Stimulated activated CD4-positive, alpha-beta T cell treated with anti-CD3 and anti-CD28 coated beads, Interleukin-1b, Interleukin-23, amount 100 ng/mL, for 24 hours (primary cell): ENCODE data around the gene UBE2I.
A peak's percentile ranks its signal among the peaks of the same experiment; 100 is the strongest.

Source experiments
- DNase-seq, 4 experiments: peaks; one replicate each; pipeline ENCODE4 v3.0.0-alpha.2; 2020; ENCODE audit warnings: low read depth in 4 of 4, low spot score in 1 of 4

The UBE2I gene

GRCh38 chr16:1341495-1342420, 32.3 kb downstream of the UBE2I start:
- DNase-seq = no peak

- DNase-seq = peak; percentile 60 to 88 (median 82)
Observed at GRCh38 chr16:1342526-1343427, 33.3 kb downstream of the UBE2I start.

GRCh38 chr16:1343428-1344242, 34.2 kb downstream of the UBE2I start:
- no peak for DNase-seq

GRCh38 chr16:1344499-1344898, 35.1 kb downstream of the UBE2I start:
- no peak for DNase-seq

DNA sequence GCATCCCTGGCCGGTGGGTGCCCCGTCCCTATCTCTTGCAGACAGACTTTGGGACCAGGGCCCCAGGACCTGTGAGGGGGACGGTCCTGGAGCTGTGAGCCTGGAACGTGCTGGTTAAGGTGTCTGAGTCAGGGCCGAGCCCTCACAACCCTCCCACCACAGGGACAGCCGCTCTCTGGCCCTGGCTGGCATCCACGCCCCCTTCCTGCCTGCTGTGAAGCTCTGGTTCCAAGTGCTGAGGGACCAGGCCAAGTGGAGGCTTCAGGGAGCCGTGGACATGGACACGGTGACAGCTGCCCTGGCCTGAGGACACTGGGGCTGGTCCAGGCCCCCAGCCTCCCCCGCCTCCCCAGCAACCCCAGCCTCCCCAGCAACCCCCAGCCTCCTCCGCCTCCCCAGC, 35.7 kb downstream of the UBE2I start:
- no peak for DNase-seq

DNA sequence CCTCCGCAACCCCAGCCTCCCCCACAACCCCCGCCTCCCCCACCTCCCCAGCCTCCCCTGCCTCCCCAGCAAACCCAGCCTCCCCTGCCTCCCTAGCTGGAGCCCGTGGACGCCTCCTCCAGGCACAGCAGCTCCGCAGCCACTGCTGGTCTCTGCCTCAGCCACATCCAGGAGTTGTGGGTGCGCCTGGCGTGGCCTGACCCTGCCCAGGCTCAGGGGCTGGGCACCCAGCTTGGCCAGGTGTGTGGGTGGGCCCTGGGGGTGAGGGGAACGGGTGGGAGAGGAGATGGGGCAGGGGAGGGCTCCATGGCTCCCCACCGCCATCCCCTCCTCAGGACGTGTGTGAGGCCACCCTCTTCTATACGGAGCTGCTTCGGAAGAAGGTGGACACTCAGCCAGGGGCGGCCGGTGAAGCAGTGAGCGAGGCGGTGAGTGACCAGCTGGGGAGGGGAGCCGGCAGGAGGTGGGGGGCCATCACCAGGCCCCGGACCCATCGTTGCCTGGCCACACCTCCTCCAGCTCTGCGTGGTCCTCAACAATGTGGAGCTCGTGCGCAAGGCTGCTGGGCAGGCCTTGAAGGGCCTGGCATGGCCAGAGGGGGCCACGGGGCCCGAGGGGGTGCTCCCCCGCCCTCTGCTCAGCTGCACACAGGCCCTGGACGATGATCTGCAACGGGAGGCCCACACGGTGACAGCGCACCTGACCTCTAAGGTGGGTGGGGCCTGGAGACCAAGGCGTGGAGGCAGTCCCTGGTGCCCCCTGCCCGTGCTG, 36.4 kb downstream of the UBE2I start:
- no peak for DNase-seq

GRCh38 chr16:1346422-1347285, 37.2 kb downstream of the UBE2I start:
- no peak for DNase-seq

DNA sequence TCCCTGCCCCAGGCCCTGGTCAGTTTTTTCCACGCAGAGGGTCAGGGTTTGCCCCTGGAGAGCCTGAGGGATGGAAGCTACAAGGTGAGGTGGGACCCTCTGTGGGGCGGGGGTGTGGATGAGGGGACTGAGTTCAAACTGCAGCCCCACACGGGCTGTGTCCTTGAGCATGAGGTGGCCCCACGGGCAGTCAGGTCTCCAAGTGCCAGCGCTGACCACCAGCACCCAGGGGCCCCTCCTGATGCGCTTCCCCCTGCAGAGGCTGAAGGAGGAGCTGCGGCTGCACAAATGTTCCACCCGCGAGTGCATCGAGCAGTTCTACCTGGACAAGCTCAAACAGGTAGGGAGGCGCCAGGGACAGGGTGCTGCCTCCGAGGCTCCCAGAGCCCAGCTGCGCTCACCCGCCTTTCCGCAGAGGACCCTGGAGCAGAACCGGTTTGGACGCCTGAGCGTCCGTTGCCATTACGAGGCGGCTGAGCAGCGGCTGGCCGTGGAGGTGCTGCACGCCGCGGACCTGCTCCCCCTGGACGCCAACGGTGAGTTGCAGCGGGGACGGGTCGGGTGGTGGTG, 37.9 kb downstream of the UBE2I start:
- no peak for DNase-seq

DNA sequence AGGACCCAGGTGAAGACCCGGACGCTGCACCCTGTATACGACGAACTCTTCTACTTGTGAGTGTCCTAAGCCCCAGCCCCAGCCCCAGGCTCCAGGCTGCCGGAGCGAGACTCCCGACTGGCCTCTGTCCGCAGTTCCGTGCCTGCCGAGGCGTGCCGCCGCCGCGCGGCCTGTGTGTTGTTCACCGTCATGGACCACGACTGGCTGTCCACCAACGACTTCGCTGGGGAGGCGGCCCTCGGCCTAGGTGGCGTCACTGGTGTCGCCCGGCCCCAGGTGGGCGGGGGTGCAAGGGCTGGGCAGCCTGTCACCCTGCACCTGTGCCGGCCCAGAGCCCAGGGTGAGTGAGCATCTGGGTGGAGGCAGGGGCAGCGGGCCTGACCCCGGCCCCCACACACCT, 38.5 kb downstream of the UBE2I start:
- no peak for DNase-seq

DNA sequence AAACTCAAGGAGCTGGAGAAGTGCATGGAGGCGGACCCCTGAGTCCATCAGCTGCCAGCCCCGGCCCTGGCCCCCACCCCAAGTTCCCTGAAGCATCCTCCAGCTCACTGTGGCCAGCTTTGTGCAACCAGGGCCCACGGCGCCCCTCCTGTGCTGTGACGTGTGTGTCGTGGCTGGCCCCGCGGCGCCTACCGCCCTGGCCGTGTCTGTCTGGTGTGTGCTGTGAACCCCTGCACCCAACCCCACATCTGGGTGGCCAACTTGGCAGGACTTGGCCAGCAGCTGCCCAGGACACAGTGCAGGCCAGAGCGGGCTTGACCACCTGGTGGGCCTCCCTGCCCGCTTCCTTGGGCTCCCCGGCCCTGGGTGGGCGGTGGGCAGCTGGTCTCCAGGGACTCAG, 39.0 kb downstream of the UBE2I start:
- DNase-seq = no peak

DNA sequence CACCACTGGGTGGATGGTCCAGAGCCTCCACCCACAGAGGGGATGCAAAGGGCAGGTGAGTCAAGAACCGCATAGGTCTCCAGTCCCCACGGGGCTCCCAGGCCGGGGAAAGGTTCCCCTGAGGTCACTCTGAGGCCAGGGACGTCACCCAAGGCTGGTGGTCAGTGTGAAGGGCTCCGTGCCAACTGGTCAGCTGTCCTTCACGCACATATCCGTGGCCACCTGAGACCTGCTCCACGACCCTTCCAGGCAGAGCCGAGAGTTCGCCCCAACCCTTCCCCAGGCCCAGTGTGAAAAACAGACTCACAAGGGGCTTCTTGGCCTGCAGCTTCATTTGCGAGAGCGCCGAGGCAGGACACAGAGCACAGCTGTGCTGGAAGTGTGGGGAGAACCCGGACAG, 39.5 kb downstream of the UBE2I start:
- no peak for DNase-seq

DNA sequence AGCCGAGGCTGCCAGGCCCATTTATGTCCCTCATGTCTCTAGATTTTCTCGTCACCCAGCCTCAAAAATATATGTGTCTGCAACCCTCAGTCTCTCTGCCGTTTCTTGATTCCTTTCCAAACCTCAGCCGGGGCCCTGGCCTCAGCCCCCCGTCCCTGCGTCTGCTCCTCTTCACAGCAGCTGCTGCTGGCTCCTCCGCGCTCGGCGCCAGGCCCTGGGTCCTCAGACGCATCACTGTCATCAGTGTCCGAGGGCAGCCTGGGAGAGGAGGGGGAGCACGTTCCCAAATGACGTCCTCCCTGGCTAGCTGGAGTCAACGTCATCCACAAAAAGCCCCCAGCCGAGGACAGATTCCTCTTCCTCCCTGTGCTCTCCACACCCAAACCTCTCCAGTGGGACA, 39.9 kb downstream of the UBE2I start:
- DNase-seq = no peak

DNA sequence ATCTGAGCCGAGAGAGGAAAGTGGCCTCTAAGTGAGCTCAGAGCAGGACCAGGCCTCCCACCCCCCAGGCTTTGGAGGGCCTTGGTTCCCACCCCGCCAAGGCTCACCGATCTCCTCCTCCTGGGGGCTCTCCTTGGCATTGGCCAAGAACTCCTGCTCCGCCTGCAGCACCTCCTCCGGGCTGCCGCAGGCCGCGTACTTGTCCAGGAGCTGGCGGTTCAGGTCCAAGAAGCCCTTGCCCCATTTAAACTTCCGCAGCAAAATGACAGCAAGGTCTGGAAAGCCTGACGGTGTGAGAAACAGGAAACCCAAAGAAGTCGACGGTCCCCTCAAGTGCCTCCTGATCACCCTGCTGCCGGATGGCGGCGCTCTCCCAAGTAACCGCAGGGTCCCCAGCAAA, 40.5 kb downstream of the UBE2I start:
- no peak for DNase-seq

DNA sequence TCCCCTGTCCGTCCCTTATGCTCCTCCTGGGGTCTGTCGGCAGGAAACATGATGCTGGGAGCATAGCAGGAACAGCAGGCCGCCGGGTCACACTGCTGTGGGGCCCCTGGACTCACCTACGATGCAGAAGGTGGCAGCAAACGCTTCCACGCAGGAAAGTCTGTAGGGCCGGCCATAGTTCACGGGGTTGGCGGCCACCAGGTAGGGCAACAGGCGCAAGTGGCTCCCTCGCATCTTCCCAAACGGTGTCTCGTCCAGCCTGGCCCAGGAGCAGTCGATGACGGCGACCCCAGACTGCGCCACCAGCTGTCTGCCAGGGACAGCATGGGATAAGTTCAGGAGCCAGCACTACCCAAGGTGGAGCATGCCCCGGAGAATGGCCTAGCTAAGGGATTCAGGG, 41.3 kb downstream of the UBE2I start:
- no peak for DNase-seq

- DNase-seq = no peak
Observed at GRCh38 chr16:1351215-1351581, 41.8 kb downstream of the UBE2I start.

DNA sequence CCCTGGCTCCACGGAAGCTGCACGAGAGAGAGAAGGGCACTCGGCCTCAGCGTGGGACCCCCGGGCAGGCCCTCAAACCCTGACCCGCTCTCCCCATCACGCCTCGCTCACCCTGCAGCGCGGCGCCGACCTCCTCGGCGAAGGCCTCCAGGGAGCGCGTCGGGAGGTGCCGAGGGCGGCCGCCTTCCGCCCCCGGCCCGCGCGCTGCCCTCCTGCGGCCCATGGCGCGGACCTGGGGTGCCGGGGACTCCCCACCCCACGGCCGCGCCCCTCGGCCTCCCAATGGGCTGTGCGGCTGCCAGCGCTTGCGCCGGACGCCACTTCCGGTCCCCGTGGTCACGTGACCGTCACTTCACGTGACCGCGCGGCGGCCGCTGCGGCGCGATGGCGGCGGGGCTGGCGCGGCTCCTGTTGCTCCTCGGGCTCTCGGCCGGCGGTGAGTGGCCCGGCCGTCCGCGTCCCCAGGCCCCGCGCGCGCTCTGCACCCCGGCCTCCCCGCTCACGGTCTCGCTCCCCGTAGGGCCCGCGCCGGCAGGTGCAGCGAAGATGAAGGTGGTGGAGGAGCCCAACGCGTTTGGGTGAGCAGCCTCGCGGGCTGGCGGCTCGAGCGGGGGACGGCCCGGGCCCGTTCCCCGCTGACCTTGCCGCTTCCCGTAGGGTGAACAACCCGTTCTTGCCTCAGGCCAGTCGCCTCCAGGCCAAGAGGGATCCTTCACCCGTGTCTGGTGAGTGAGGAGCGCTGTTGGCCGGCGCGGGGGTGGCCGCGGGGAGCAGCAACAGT, 42.3 kb downstream of the UBE2I start, which contains the start of the genes GNPTG and TSR3:
Gene GNPTG, plus strand, starts transcription at position 350 of the 781 bp plus-strand sequence. Its CDS starts 35 bp downstream, at position 385.
Gene TSR3, minus strand, starts transcription at position 297 of the 781 bp plus-strand sequence. Its CDS starts 74 bp downstream, at position 223.
- DNase-seq = peak; percentile 59 to 78 (median 72)

- no peak for DNase-seq
Observed at GRCh38 chr16:1354815-1355540, 45.5 kb downstream of the UBE2I start.
